IMR-90 (cell line): ENCODE measurements around the gene NEURL2. TPM values are rescaled to one million over a fixed set of nuclear protein-coding genes. Genes with fewer than 3 reads are reported as not detected.

Source experiments
- ATAC-seq: fragments of 200-7000 bp; cut with Tn5 transposase; 2 replicates; pipeline ENCODE4 v1.9.1; 2020; ENCODE audit warnings: low read depth, mild to moderate bottlenecking, moderate library complexity
- BruUV-seq: library from RNA; stranded (reverse); fragments of 400-500 nt; replicated peaks from 2 replicates; lab custom pipeline; 2021; lab: Mats Ljungman, UMichigan
- CTCF ChIA-PET: fragments of 300-600 bp; formaldehyde crosslinking; extraction: SDS; loops from one replicate; lab custom pipeline; 2021; ENCODE audit warnings: antibody characterized with exemption; lab: Yijun Ruan, JAX
- POLR2A ChIA-PET: fragments of 300-600 bp; sonication (Branson Sonifier 250); formaldehyde crosslinking; loops from one replicate; lab custom pipeline; 2022; ENCODE audit warnings: antibody characterized with exemption; ENCODE audit not compliant: unreplicated experiment; lab: Charles Lee
- DNase-seq: peaks from one replicate; pipeline ENCODE4 v3.0.0; 2013
- H2AFZ ChIP-seq: replicated peaks from 2 replicates; pipeline ENCODE3; 2013; ENCODE audit warnings: low read length, mild to moderate bottlenecking; ENCODE audit not compliant: poor library complexity
- H2AK5ac ChIP-seq: 2 replicates; pipeline ENCODE4 v1.6.1; 2013; ENCODE audit warnings: low read depth, low read length, inconsistent platforms
- H2AK9ac ChIP-seq: replicated peaks from 2 replicates; pipeline ENCODE3; 2013; ENCODE audit warnings: mild to moderate bottlenecking, low read depth, low read length, moderate library complexity; ENCODE audit not compliant: poor library complexity
- H2BK120ac ChIP-seq: 2 replicates; pipeline ENCODE4 v1.6.1; 2013; ENCODE audit warnings: low read depth, low read length, inconsistent platforms
- H2BK15ac ChIP-seq: 3 replicates; pipeline ENCODE4 v1.6.1; 2013; ENCODE audit warnings: low read depth, low read length, inconsistent platforms
- H2BK20ac ChIP-seq: 2 replicates; pipeline ENCODE4 v1.6.1; 2013; ENCODE audit warnings: low read depth, mild to moderate bottlenecking, inconsistent platforms, low read length, moderate library complexity
- H2BK5ac ChIP-seq: 2 replicates; pipeline ENCODE4 v1.6.1; 2013; ENCODE audit warnings: mild to moderate bottlenecking, low read depth, low read length, inconsistent platforms; ENCODE audit not compliant: poor library complexity, severe bottlenecking
- H3K14ac ChIP-seq: replicated peaks from 2 replicates; pipeline ENCODE4 v1.6.1; 2013; ENCODE audit warnings: low read depth, low read length, inconsistent platforms
- H3K18ac ChIP-seq: 2 replicates; pipeline ENCODE4 v1.6.1; 2013; ENCODE audit warnings: low read depth, low read length, control low read depth
- H3K23ac ChIP-seq: 2 replicates; pipeline ENCODE4 v1.6.1; 2013; ENCODE audit warnings: low read depth, low read length, inconsistent platforms
- H3K27ac ChIP-seq: 2 replicates; pipeline ENCODE4 v1.5.1; 2013; ENCODE audit warnings: mild to moderate bottlenecking, control low read depth, low read length; ENCODE audit not compliant: insufficient read depth
- H3K27me3 ChIP-seq: 2 replicates; pipeline ENCODE4 v1.6.1; 2013; ENCODE audit warnings: low read length; ENCODE audit not compliant: control insufficient read depth, insufficient read depth
- H3K36me3 ChIP-seq: 2 replicates; pipeline ENCODE4 v1.6.1; 2013; ENCODE audit warnings: low read length, mixed read lengths; ENCODE audit not compliant: control insufficient read depth, insufficient read depth
- H3K4ac ChIP-seq: 2 replicates; pipeline ENCODE4 v1.6.1; 2013; ENCODE audit warnings: low read depth, low read length, inconsistent platforms
- H3K4me1 ChIP-seq: 2 replicates; pipeline ENCODE4 v1.6.1; 2013; ENCODE audit warnings: low read length, mixed read lengths; ENCODE audit not compliant: control insufficient read depth, insufficient read depth
- H3K4me2 ChIP-seq: 2 replicates; pipeline ENCODE4 v1.6.1; 2013; ENCODE audit warnings: low read depth, mild to moderate bottlenecking, control low read depth, low read length, moderate library complexity
- H3K4me3 ChIP-seq: 2 replicates; pipeline ENCODE4 v1.5.1; 2013; ENCODE audit warnings: low read depth, mild to moderate bottlenecking, control low read depth, low read length, moderate library complexity; ENCODE audit not compliant: insufficient read depth
- H3K56ac ChIP-seq: 2 replicates; pipeline ENCODE4 v1.6.1; 2013; ENCODE audit warnings: low read length, inconsistent platforms; ENCODE audit not compliant: insufficient read depth; ENCODE audit errors: extremely low read depth
- H3K79me1 ChIP-seq, 2 experiments: 2 replicates each; pipeline ENCODE4 v1.6.1; 2013; ENCODE audit warnings: low read length in 2 of 2, inconsistent platforms in 1 of 2, low read depth in 1 of 2
- H3K9ac ChIP-seq: 2 replicates; pipeline ENCODE4 v1.6.1; 2013; ENCODE audit warnings: low read depth, low read length, control low read depth
- H3K9me1 ChIP-seq: 2 replicates; pipeline ENCODE4 v1.6.1; 2013; ENCODE audit warnings: low read length, inconsistent platforms; ENCODE audit not compliant: insufficient read depth
- H3K9me3 ChIP-seq: 2 replicates; pipeline ENCODE4 v1.6.1; 2013; ENCODE audit warnings: low read length; ENCODE audit not compliant: control insufficient read depth, insufficient read depth
- H4K20me1 ChIP-seq: 2 replicates; pipeline ENCODE4 v1.6.1; 2013; ENCODE audit warnings: low read length, inconsistent platforms; ENCODE audit not compliant: insufficient read depth
- H4K5ac ChIP-seq: 2 replicates; pipeline ENCODE4 v1.6.1; 2013; ENCODE audit warnings: mild to moderate bottlenecking, low read depth, low read length, control low read depth
- H4K8ac ChIP-seq, 2 experiments: 2 replicates each; pipeline ENCODE4 v1.6.1; 2013; ENCODE audit warnings: low read depth in 2 of 2, low read length in 2 of 2, control low read depth in 1 of 2, inconsistent platforms in 1 of 2
- H4K91ac ChIP-seq: 2 replicates; pipeline ENCODE4 v1.6.1; 2013; ENCODE audit warnings: low read depth, low read length, inconsistent platforms; ENCODE audit not compliant: insufficient read depth
- MAFK ChIP-seq: IDR thresholded peaks from 2 replicates; pipeline ENCODE4 v1.6.1; 2012; ENCODE audit warnings: low read depth, low read length, improper control_type of control experiment
- MXI1 ChIP-seq: IDR thresholded peaks from 2 replicates; pipeline ENCODE4 v1.6.1; 2012; ENCODE audit warnings: low read depth, mild to moderate bottlenecking, low read length, moderate library complexity, borderline replicate concordance
- NFE2L2 ChIP-seq: fragments of 150-350 bp; IDR thresholded peaks from 2 replicates; pipeline ENCODE4 v1.6.1; 2016; ENCODE audit warnings: low read depth, mild to moderate bottlenecking, low read length
- RFX5 ChIP-seq: IDR thresholded peaks from 2 replicates; pipeline ENCODE4 v1.8.0; 2012; ENCODE audit warnings: low read depth, mild to moderate bottlenecking, low read length, moderate library complexity
- SMC3 ChIP-seq: fragments of 150-350 bp; IDR thresholded peaks from 2 replicates; pipeline ENCODE4 v1.6.1; 2016; ENCODE audit warnings: low read depth, mild to moderate bottlenecking, antibody characterized with exemption, low read length, moderate library complexity
- WGBS, 2 experiments: methylation state at CpG; one replicate each; pipeline versions ENCODE4 v1.1.5 to v1.1.7; 2013; ENCODE audit warnings: missing lambda C conversion rate in 2 of 2; ENCODE audit not compliant: insufficient read length in 1 of 2; ENCODE audit errors: extremely low coverage in 2 of 2; 5-methylcytosine and 5-hydroxymethylcytosine counted together
- dilution Hi-C: fragments of 300-500 bp; cut with HindIII; formaldehyde crosslinking; loops from one replicate; pipeline ENCODE4 v1.14.3; 2018; ENCODE audit warnings: low sequenced_read_pairs; ENCODE audit not compliant: unreplicated experiment
- in situ Hi-C: fragments of 300-500 bp; cut with MboI; formaldehyde crosslinking; loops from 3 replicates; pipeline ENCODE4 v1.14.3; 2019; ENCODE audit warnings: low sequenced_read_pairs, inconsistent platforms, mixed read lengths
- intact Hi-C: fragments of 100-400 bp; cut with micrococcal nuclease; formaldehyde crosslinking; loops from 2 replicates; pipeline ENCODE4 v1.10.0; 2022
- polyA plus RNA-seq, 3 experiments: library from polyadenylated mRNA; depleted of rRNA; stranded (reverse); fragments of >200 nt; gene quantifications; 2 replicates each; pipeline ENCODE4 v1.2.3, GENCODE V29; 2012; ENCODE audit warnings: low replicate concordance in 1 of 3
- total RNA-seq: library from RNA; depleted of rRNA; stranded (reverse); fragments of >200 nt; gene quantifications from 2 replicates; pipeline ENCODE4 v1.2.3, GENCODE V29; 2012

Gene NEURL2
- total and polyA plus RNA-seq, 2 of the 4 experiments (the other 2 are of a cell fraction), result 1.1 to 2.5 TPM

- POLR2A ChIA-PET, result interaction anchor here (0.6 kb wide), 1 partner anchor 13 kb away, joined by 4 read pairs; no protein-coding TSS in a partner anchor
- Histone ChIP-seq H2AFZ (no peak overlapping the region), H3K18ac (no peak overlapping the region), H2BK20ac (no peak overlapping the region), H2BK15ac (no peak overlapping the region), H3K4me1 (peaks cover 4% of the 10 kb centered on the region; the same call in 1 of the 2 replicates), H3K9me1 (peaks cover 11% of the 10 kb centered on the region), H3K27me3 (no peaks in the 10 kb centered on the region), H3K4me2 (no peak overlapping the region), H2BK5ac (no peak overlapping the region), H3K36me3 (peaks cover 24% of the 10 kb centered on the region), H3K4me3 (no peak overlapping the region), H3K23ac (no peak overlapping the region), H3K79me1 (peaks cover 16 to 55% of the 10 kb centered on the region in 2 experiments), H2AK9ac (no peak overlapping the region), H4K5ac (no peak overlapping the region), H3K56ac (no peak overlapping the region), H3K9ac (no peak overlapping the region), H3K9me3 (no peaks in the 10 kb centered on the region), H4K8ac (no peak overlapping the region), H3K27ac (no peak overlapping the region), H3K14ac (no peak overlapping the region), H3K4ac (no peak overlapping the region), H2AK5ac (no peak overlapping the region), H4K20me1 (peaks cover 5% of the 10 kb centered on the region; the same call in 1 of the 2 replicates), H4K91ac (no peak overlapping the region), H2BK120ac (no peak overlapping the region)
- intact Hi-C loops (no loop called here), in situ Hi-C loops (no loop called here), dilution Hi-C loops (no loop called here)
- no TSS peak for BruUV-seq
- TF ChIP-seq NFE2L2, result no peak
- TF ChIP-seq MXI1, result no peak
- TF ChIP-seq MAFK, result no peak
- no peak for TF ChIP-seq SMC3
- TF ChIP-seq RFX5, result no peak
- 100% methylated on average over 1 of the region's 6 CpGs; no CpG with 5 or more reads in 1 of the 2 experiments for WGBS, 2 experiments
- ATAC-seq, result no peak
- CTCF ChIA-PET, result interaction anchor here (0.8 kb wide), 1 partner anchor 26 kb away, joined by 3 read pairs; no protein-coding TSS in a partner anchor
- no peak for DNase-seq
These were observed 38.7 kb downstream of the NEURL2 start for GRCh38 chr20:45852326-45852725.
